ENCODE measurements around the gene ZNF777.
"Not testable (repeated sequence)": the region's sequence is repeated elsewhere in the genome, so short reads cannot be mapped to it uniquely, and the experiment has no call there.

Gene ZNF777

GRCh38 chr7:149448961-149449360 lies 11.9 kb downstream of the ZNF777 start:
- DNase-seq = no peak

GRCh38 chr7:149446026-149446425 lies 14.8 kb downstream of the ZNF777 start:
- DNase-seq = not testable (repeated sequence)

- DNase-seq = no peak
Measured at GRCh38 chr7:149444287-149444686, 16.6 kb downstream of the ZNF777 start.

- DNase-seq = no peak
Measured at GRCh38 chr7:149443523-149443922, 17.3 kb downstream of the ZNF777 start.

- no peak for DNase-seq
Measured at GRCh38 chr7:149442924-149443323, 17.9 kb downstream of the ZNF777 start.

GRCh38 chr7:149440222-149440621 lies 20.6 kb downstream of the ZNF777 start:
- no peak for DNase-seq

- no peak for DNase-seq
Measured at GRCh38 chr7:149436358-149436757, 24.5 kb downstream of the ZNF777 start.

- no peak for DNase-seq
Measured at GRCh38 chr7:149433124-149433523, 27.7 kb downstream of the ZNF777 start.

- no peak for DNase-seq
Measured at GRCh38 chr7:149432121-149432691, 28.7 kb downstream of the ZNF777 start.

- DNase-seq = no peak
Measured at GRCh38 chr7:149431486-149432120, 29.3 kb downstream of the ZNF777 start.

GRCh38 chr7:149430192-149430591 lies 30.7 kb downstream of the ZNF777 start:
- no peak for DNase-seq

- DNase-seq = no peak
Measured at GRCh38 chr7:149427893-149428292, 33.0 kb downstream of the ZNF777 start.

- no peak for DNase-seq
Measured at GRCh38 chr7:149427096-149427680, 33.7 kb downstream of the ZNF777 start.

GRCh38 chr7:149423449-149424110 lies 37.3 kb downstream of the ZNF777 start:
- DNase-seq = no peak

GRCh38 chr7:149422914-149423301 lies 38.0 kb downstream of the ZNF777 start:
- DNase-seq = peak; percentile 61

GRCh38 chr7:149422162-149422913 lies 38.5 kb downstream of the ZNF777 start:
- DNase-seq = peak; percentile 82

GRCh38 chr7:149420006-149420405 lies 40.9 kb downstream of the ZNF777 start:
- DNase-seq = no peak

GRCh38 chr7:149415391-149416071 lies 45.3 kb downstream of the ZNF777 start:
- DNase-seq = no peak

GRCh38 chr7:149414745-149415390 lies 46.0 kb downstream of the ZNF777 start:
- peak; percentile 64 for DNase-seq

- no peak for DNase-seq
Measured at GRCh38 chr7:149414171-149414570, 46.7 kb downstream of the ZNF777 start.

- not testable (repeated sequence) for DNase-seq
Measured at GRCh38 chr7:149413083-149413482, 47.8 kb downstream of the ZNF777 start.

GRCh38 chr7:149409895-149410294 lies 51.0 kb downstream of the ZNF777 start:
- DNase-seq = no peak
